SK-N-SH treated with all-trans-retinoic acid at 6 μM for 48 hours (cell line): Measurements from ENCODE around the gene ADAMTS17.

Experiments
- ATAC-seq: fragments of 200-7000 bp; cut with Tn5 transposase; 3 replicates; pipeline ENCODE4 v1.9.1; 2020; ENCODE audit warnings: mild to moderate bottlenecking, moderate library complexity
- ARNTL ChIP-seq: fragments of 450-650 bp; formaldehyde crosslinking; IDR thresholded peaks from 2 replicates; pipeline ENCODE4 v1.5.0; 2020; ENCODE audit warnings: low read depth, mild to moderate bottlenecking, moderate library complexity, borderline replicate concordance
- CSDC2 ChIP-seq: fragments of 250-450 bp; sonication (Bioruptor Pico); IDR thresholded peaks from 2 replicates; pipeline ENCODE4 v1.5.0; 2020; ENCODE audit warnings: mild to moderate bottlenecking, moderate library complexity
- ESRRG ChIP-seq: fragments of 250-450 bp; sonication (Bioruptor Pico); IDR thresholded peaks from 2 replicates; pipeline ENCODE4 v1.6.1; 2021; ENCODE audit warnings: mild to moderate bottlenecking
- GLIS3 ChIP-seq: fragments of 250-450 bp; sonication (Bioruptor Pico); IDR thresholded peaks from 2 replicates; pipeline ENCODE4 v1.5.0; 2020; ENCODE audit warnings: mild to moderate bottlenecking, moderate library complexity
- ISL1 ChIP-seq: fragments of 250-450 bp; sonication (Bioruptor Pico); IDR thresholded peaks from 2 replicates; pipeline ENCODE4 v2.1.2; 2022; ENCODE audit warnings: mild to moderate bottlenecking, moderate library complexity
- OSR1 ChIP-seq: fragments of 250-450 bp; sonication (Bioruptor Pico); IDR thresholded peaks from 2 replicates; pipeline ENCODE4 v1.8.0; 2022; ENCODE audit warnings: moderate library complexity, mild to moderate bottlenecking, inconsistent platforms
- POU6F1 ChIP-seq: fragments of 250-450 bp; sonication (Bioruptor Pico); IDR thresholded peaks from 2 replicates; pipeline ENCODE4 v1.8.0; 2021; ENCODE audit warnings: low read depth, mild to moderate bottlenecking, moderate library complexity, borderline replicate concordance
- PPARA ChIP-seq: fragments of 250-450 bp; sonication (Bioruptor Pico); IDR thresholded peaks from 2 replicates; pipeline ENCODE4 v1.5.0; 2020; ENCODE audit warnings: mild to moderate bottlenecking, borderline replicate concordance
- SNAI2 ChIP-seq: fragments of 250-450 bp; sonication (Bioruptor Pico); IDR thresholded peaks from 2 replicates; pipeline ENCODE4 v1.5.0; 2020; ENCODE audit warnings: mild to moderate bottlenecking, moderate library complexity
- TCF4 ChIP-seq: fragments of 250-450 bp; sonication (Bioruptor Pico); IDR thresholded peaks from 2 replicates; pipeline ENCODE4 v1.8.0; 2021; ENCODE audit warnings: mild to moderate bottlenecking, moderate library complexity, borderline replicate concordance
- TOX ChIP-seq: fragments of 250-450 bp; sonication (Bioruptor Pico); IDR thresholded peaks from 2 replicates; pipeline ENCODE4 v1.8.0; 2021; ENCODE audit warnings: mild to moderate bottlenecking, moderate library complexity, borderline replicate concordance
- TSHZ2 ChIP-seq: fragments of 250-450 bp; sonication (Bioruptor Pico); IDR thresholded peaks from 2 replicates; pipeline ENCODE4 v1.5.0; 2020; ENCODE audit warnings: mild to moderate bottlenecking, moderate library complexity
- ZC3H10 ChIP-seq: fragments of 250-450 bp; sonication (Bioruptor Pico); IDR thresholded peaks from 2 replicates; pipeline ENCODE4 v1.5.1; 2021; ENCODE audit warnings: mild to moderate bottlenecking, moderate library complexity
- ZFP3 ChIP-seq: fragments of 250-450 bp; sonication (Bioruptor Pico); IDR thresholded peaks from 2 replicates; pipeline ENCODE4 v1.5.0; 2020; ENCODE audit warnings: mild to moderate bottlenecking, moderate library complexity
- ZFP30 ChIP-seq: fragments of 450-650 bp; formaldehyde crosslinking; IDR thresholded peaks from 2 replicates; pipeline ENCODE4 v1.5.0; 2022; ENCODE audit warnings: mild to moderate bottlenecking, moderate library complexity
- ZNF565 ChIP-seq: fragments of 450-650 bp; formaldehyde crosslinking; conservative IDR thresholded peaks from 2 replicates; pipeline ENCODE4 v1.5.0; 2020; ENCODE audit warnings: low read depth, mild to moderate bottlenecking, moderate library complexity
- ZNF70 ChIP-seq: fragments of 450-650 bp; formaldehyde crosslinking; IDR thresholded peaks from 2 replicates; pipeline ENCODE4 v1.5.0; 2020; ENCODE audit warnings: mild to moderate bottlenecking, moderate library complexity
- TF ChIP-seq, protein P1 (sequence below): fragments of 250-450 bp; sonication (Bioruptor Pico); IDR thresholded peaks from 2 replicates; pipeline ENCODE4 v1.5.1; 2020; ENCODE audit warnings: low read depth, mild to moderate bottlenecking, moderate library complexity
- TF ChIP-seq, protein P2 (sequence below): fragments of 250-450 bp; sonication (Bioruptor Pico); IDR thresholded peaks from 2 replicates; pipeline ENCODE4 v1.8.0; 2020; ENCODE audit warnings: mild to moderate bottlenecking, moderate library complexity, borderline replicate concordance

The ADAMTS17 gene

DNA sequence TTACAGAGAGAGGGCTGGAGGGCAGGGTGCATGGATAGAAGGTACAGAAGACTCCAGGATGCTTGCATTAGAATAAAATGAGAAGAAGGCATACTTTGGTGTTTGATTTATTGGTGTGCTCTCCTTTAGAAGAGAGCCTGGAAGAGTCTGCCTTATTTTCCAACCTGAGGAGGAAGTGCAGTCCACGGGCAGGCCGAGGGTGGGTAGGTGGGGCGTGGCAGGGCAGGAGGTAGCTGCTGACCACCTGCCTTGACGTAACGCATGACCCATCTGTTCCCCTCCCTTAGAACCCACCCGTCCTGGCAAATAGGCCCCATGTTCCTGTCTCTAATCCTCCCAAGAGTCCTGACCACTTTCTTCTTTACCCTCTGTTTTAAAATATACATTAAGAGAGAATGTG, 386.2 kb downstream of the ADAMTS17 start:
- no peak for ATAC-seq

DNA sequence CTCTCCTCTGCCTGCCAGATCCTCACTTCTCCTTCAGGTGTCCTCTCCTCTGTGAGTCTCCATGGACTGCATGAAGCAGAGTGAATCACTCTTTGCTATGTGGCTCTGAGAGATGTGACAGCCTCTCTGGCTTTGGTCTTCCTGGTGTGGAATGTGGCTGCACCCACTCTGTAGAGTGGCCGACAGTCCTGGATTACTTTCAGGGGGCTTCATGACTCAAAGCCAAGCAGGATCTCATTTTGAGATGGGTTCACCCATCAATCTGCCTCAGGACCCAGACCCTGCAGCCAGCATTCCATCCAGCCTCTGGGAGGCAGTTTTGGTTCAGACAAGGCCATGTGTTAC, 386.6 kb downstream of the ADAMTS17 start:
- TF ChIP-seq, protein P1, sequence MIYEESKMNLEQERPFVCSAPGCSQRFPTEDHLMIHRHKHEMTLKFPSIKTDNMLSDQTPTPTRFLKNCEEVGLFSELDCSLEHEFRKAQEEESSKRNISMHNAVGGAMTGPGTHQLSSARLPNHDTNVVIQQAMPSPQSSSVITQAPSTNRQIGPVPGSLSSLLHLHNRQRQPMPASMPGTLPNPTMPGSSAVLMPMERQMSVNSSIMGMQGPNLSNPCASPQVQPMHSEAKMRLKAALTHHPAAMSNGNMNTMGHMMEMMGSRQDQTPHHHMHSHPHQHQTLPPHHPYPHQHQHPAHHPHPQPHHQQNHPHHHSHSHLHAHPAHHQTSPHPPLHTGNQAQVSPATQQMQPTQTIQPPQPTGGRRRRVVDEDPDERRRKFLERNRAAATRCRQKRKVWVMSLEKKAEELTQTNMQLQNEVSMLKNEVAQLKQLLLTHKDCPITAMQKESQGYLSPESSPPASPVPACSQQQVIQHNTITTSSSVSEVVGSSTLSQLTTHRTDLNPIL (CRISPR knock-in tag): no peak
- TF ChIP-seq ZFP3: no peak
- TF ChIP-seq, protein P2, sequence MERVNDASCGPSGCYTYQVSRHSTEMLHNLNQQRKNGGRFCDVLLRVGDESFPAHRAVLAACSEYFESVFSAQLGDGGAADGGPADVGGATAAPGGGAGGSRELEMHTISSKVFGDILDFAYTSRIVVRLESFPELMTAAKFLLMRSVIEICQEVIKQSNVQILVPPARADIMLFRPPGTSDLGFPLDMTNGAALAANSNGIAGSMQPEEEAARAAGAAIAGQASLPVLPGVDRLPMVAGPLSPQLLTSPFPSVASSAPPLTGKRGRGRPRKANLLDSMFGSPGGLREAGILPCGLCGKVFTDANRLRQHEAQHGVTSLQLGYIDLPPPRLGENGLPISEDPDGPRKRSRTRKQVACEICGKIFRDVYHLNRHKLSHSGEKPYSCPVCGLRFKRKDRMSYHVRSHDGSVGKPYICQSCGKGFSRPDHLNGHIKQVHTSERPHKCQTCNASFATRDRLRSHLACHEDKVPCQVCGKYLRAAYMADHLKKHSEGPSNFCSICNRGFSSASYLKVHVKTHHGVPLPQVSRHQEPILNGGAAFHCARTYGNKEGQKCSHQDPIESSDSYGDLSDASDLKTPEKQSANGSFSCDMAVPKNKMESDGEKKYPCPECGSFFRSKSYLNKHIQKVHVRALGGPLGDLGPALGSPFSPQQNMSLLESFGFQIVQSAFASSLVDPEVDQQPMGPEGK (CRISPR knock-in tag): no peak
- no peak for TF ChIP-seq ARNTL (CRISPR knock-in tag)
- no peak for TF ChIP-seq GLIS3 (CRISPR knock-in tag)
- no peak for TF ChIP-seq ZFP30
- TF ChIP-seq POU6F1: no peak
- TF ChIP-seq ZNF70: no peak
- TF ChIP-seq OSR1 (CRISPR knock-in tag): no peak
- TF ChIP-seq SNAI2 (CRISPR knock-in tag): no peak
- no peak for TF ChIP-seq ZC3H10 (CRISPR knock-in tag)
- TF ChIP-seq ESRRG (CRISPR knock-in tag): no peak
- TF ChIP-seq TCF4 (CRISPR knock-in tag): no peak
- TF ChIP-seq ISL1: no peak
- TF ChIP-seq PPARA (CRISPR knock-in tag): no peak
- no peak for TF ChIP-seq CSDC2
- no peak for TF ChIP-seq TOX (CRISPR knock-in tag)
- TF ChIP-seq, all 23 proteins: peak for 0
- no peak for ATAC-seq

More for the DNA sequence above, 386.2 kb downstream of the ADAMTS17 start:
- TF ChIP-seq TOX (CRISPR knock-in tag): no peak
- no peak for TF ChIP-seq TSHZ2 (CRISPR knock-in tag)
- no peak for TF ChIP-seq ISL1
- TF ChIP-seq GLIS3 (CRISPR knock-in tag): no peak
- TF ChIP-seq ZNF565 (CRISPR knock-in tag): no peak
- TF ChIP-seq, protein P2 (CRISPR knock-in tag): no peak
- TF ChIP-seq CSDC2: no peak
- TF ChIP-seq SNAI2 (CRISPR knock-in tag): no peak
- TF ChIP-seq TCF4 (CRISPR knock-in tag): no peak
- TF ChIP-seq ZC3H10 (CRISPR knock-in tag): no peak
- no peak for TF ChIP-seq PPARA (CRISPR knock-in tag)

GRCh38 chr15:99954361-99955180, 387.2 kb downstream of the ADAMTS17 start:
- TF ChIP-seq ZFP30 (no peak), CSDC2 (no peak), GLIS3 (CRISPR knock-in tag) (no peak)
- no peak for ATAC-seq
